Body of pancreas (tissue), 4 donors: ENCODE measurements around the gene TBCK.

Experiments
- POLR2A ChIP-seq, 3 donors: fragments of 450-650 bp; IDR thresholded peaks; one replicate each; pipeline ENCODE4 v1.6.1; 2016; ENCODE audit warnings: antibody characterized with exemption in 3 of 3, mild to moderate bottlenecking in 2 of 3
- TF ChIP-seq, protein P1 (sequence below), 7 experiments: fragments of 450-650 bp in 4 of 7; fragments of 200-600 bp in 3 of 7; sonication (generic) in 3 of 7; IDR thresholded peaks; one replicate each; pipeline ENCODE4 v1.5.1; 2016 to 2019; ENCODE audit warnings: antibody characterized with exemption in 7 of 7

DNA sequence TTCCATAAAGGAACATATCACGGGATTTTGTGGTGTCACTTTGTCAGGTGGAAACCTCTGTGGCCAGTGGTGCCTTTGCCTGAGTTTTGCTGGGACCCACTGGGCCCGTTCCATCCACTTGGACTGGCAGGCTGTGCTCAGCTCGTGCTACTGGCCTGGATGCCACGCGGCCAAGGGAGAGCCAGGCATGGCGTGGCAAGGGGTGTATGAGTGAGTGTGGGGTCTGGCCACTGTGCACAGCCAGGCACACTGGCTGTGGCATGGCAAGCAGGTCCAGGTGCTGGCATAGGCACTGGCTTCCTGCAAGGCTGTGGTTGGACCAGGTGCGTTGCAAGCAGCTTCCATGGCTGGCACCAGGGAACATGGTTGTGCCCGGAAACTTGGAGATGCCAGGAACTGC is 60.8 kb downstream of the TBCK start:
- TF ChIP-seq, protein P1, sequence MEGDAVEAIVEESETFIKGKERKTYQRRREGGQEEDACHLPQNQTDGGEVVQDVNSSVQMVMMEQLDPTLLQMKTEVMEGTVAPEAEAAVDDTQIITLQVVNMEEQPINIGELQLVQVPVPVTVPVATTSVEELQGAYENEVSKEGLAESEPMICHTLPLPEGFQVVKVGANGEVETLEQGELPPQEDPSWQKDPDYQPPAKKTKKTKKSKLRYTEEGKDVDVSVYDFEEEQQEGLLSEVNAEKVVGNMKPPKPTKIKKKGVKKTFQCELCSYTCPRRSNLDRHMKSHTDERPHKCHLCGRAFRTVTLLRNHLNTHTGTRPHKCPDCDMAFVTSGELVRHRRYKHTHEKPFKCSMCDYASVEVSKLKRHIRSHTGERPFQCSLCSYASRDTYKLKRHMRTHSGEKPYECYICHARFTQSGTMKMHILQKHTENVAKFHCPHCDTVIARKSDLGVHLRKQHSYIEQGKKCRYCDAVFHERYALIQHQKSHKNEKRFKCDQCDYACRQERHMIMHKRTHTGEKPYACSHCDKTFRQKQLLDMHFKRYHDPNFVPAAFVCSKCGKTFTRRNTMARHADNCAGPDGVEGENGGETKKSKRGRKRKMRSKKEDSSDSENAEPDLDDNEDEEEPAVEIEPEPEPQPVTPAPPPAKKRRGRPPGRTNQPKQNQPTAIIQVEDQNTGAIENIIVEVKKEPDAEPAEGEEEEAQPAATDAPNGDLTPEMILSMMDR (IDR thresholded peaks at IDR 0.05) = no peak
- TF ChIP-seq POLR2A (IDR thresholded peaks at IDR 0.05) = no peak
